NB4 (cell line): Measurements from ENCODE around the gene EHMT1.
A peak's percentile ranks its signal among the peaks of the same experiment; 100 is the strongest.
"Not testable (repeated sequence)": the region's sequence is repeated elsewhere in the genome, so short reads cannot be mapped to it uniquely, and the experiment has no call there.

Experiments
- DNase-seq: peaks from one replicate; pipeline ENCODE4 v3.0.0; 2010; ENCODE audit warnings: low read depth
- H3K4me3 ChIP-seq: one replicate; pipeline ENCODE4 v1.5.1; 2011; ENCODE audit warnings: mild to moderate bottlenecking, low read depth, low read length, moderate library complexity
- CTCF ChIP-seq: IDR thresholded peaks from one replicate; pipeline ENCODE4 v1.5.1; 2012; ENCODE audit warnings: low read depth, low read length
- MAX ChIP-seq: IDR thresholded peaks from 2 replicates; pipeline ENCODE4 v1.6.1; 2011; ENCODE audit warnings: low read depth, low read length
- MYC ChIP-seq: IDR thresholded peaks from 2 replicates; pipeline ENCODE4 v1.6.1; 2011; ENCODE audit warnings: low read depth, low read length
- POLR2A ChIP-seq: IDR thresholded peaks from 2 replicates; pipeline ENCODE4 v1.6.1; 2011; ENCODE audit warnings: mild to moderate bottlenecking; ENCODE audit not compliant: insufficient read length; ENCODE audit errors: extremely low read depth

EHMT1 gene

DNA sequence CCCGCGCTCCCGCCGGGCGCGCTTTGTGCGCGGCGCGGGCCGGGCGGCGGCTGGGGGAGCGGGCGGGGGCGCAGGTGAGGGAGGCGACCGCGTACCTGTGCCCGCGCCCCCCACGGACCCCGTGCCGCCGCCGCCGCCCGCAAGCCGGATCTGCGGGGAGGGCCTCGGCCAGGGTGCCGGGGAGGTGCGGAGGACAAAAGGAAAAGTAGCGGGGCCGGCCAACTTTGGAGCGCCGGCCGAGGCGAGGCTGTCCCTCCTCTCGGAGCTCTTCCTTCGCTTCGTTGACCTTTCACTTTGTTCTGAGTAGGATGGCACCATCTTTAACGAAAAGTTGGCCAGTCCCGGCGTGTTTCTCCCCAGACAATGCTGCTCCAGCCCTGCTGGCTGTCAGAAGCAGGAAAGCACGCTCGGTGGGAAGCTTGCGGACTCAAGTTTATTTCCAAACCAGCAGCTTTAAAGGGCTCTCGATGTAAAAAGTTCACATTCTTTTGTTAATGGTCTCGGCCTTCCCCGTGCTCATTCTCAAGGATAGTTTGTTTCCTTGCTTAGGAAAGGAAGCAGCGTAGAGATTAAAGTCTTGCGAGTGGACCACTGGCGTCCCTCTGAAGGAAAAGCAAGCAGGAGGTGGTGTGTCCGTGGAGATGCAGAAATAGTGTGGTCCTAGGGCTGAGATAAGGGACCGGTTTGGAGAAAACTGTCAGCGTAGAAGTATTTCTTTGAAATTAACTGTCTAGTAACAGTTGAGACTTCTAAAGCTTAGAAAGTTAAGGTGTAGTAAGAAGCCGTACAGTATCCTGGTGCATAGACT lies 639 bp downstream of the EHMT1 start:
- TF ChIP-seq CTCF (no peak), POLR2A (no peak), MYC (no peak), MAX (no peak)
- peak overlapping the region; percentile 93 for H3K4me3 ChIP-seq
- DNase-seq = peak; percentile 55

GRCh38 chr9:137620048-137620405 lies 1.2 kb downstream of the EHMT1 start:
- TF ChIP-seq MYC (no peak), POLR2A (no peak), MAX (no peak), CTCF (no peak)
- no peak for DNase-seq
- H3K4me3 ChIP-seq = peak overlapping the region; percentile 93

- TF ChIP-seq MYC (no peak), CTCF (no peak), MAX (no peak), POLR2A (no peak)
- no peak for DNase-seq
- no peak overlapping the region for H3K4me3 ChIP-seq
Observed at GRCh38 chr9:137620581-137620980, 1.8 kb downstream of the EHMT1 start.

DNA sequence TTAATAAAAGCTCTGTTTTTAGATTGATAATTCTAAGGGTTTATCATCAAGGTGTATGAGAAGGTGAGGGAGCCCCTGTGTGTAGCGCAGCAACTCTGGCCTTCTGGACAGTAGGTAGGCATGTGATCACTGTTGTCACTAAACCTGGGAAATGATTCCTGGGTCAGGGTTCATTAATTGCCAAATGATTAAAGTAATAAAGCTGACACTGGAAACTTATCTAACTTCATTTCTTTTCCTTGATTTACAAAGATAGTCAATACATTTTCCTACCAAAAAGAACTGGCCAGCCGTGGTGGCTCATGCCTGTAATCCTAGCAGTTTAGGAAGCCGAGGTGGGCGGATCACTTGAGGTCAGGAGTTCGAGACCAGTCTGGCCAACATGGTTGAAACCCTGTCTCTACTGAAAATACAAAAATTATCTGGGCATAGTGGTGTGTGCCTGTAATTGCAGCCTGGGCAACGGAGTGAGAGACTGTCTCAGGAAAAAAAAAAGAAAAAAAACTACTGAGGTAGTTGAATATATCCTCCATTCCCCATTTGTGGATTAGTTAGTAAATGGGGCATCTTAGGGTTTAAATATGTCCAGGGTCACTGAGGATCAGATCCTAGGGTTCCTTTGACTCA lies 2.4 kb downstream of the EHMT1 start:
- no peak for DNase-seq
- TF ChIP-seq CTCF (peak; percentile 17), MYC (no peak)
- H3K4me3 ChIP-seq = no peak overlapping the region

GRCh38 chr9:137622211-137622610 lies 3.4 kb downstream of the EHMT1 start:
- not testable (repeated sequence) for DNase-seq, H3K4me3 ChIP-seq

- no peak for DNase-seq
- no peak for TF ChIP-seq POLR2A
- no peak for TF ChIP-seq CTCF
- no peak for TF ChIP-seq MYC
- TF ChIP-seq MAX = no peak
- H3K4me3 ChIP-seq = no peak overlapping the region
Observed at GRCh38 chr9:137626464-137626863, 7.7 kb downstream of the EHMT1 start.

DNA sequence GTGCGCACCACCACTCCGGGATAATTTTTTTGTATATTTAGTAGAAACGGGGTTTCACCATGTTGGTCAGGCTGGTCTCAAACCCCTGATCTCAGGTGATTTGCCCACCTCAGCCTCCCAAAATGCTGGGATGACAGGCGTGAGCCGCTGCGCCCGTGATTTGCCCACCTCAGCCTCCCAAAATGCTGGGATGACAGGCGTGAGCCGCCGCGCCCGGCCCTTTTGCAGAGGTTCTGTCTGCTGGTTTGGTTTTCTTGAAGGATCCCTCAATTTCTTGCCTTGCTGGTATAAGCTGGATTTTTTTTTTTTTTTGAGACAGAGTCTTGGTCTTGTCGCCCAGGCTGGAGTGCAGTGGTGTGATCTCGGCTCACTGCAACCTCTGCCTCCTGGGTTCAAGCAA lies 8.6 kb downstream of the EHMT1 start:
- not testable (repeated sequence) for DNase-seq, H3K4me3 ChIP-seq
